GM23338 (cell line): Measurements from ENCODE around the gene SHISA8.

ENCODE experiments used
- CREB1 ChIP-seq: fragments of 250-450 bp; sonication (Bioruptor Pico); IDR thresholded peaks from 2 replicates; pipeline ENCODE4 v1.5.0; 2020; ENCODE audit warnings: low read depth, mild to moderate bottlenecking, moderate library complexity
- EZH2 ChIP-seq: fragments of 200-600 bp; sonication (generic); IDR thresholded peaks from one replicate; pipeline ENCODE4 v1.8.0; 2017; ENCODE audit warnings: antibody characterized with exemption, mild to moderate bottlenecking, low read depth; ENCODE audit not compliant: unreplicated experiment
- POLR2AphosphoS5 ChIP-seq: IDR thresholded peaks from 2 replicates; pipeline ENCODE4 v1.6.1; 2016; ENCODE audit warnings: antibody characterized with exemption, low read depth
- STAT1 ChIP-seq: IDR thresholded peaks from one replicate; pipeline ENCODE4 v1.6.1; 2016; ENCODE audit warnings: antibody characterized with exemption; ENCODE audit not compliant: unreplicated experiment
- TF ChIP-seq, protein P1 (sequence below), 2 experiments: fragments of 200-600 bp in 1 of 2; sonication (generic) in 1 of 2; conservative IDR thresholded peaks; 2 replicates each; pipeline versions ENCODE4 v1.5.1 to v1.6.1; 2016 to 2017; ENCODE audit warnings: antibody characterized with exemption in 2 of 2, low read depth in 2 of 2, mild to moderate bottlenecking in 2 of 2, moderate library complexity in 1 of 2
- TF ChIP-seq, protein P2 (sequence below): IDR thresholded peaks from one replicate; pipeline ENCODE4 v1.6.1; 2018; ENCODE audit warnings: antibody characterized with exemption; ENCODE audit not compliant: unreplicated experiment
- TF ChIP-seq, protein P3 (sequence below): IDR thresholded peaks from 2 replicates; pipeline ENCODE4 v1.6.1; 2016; ENCODE audit warnings: antibody characterized with exemption

DNA sequence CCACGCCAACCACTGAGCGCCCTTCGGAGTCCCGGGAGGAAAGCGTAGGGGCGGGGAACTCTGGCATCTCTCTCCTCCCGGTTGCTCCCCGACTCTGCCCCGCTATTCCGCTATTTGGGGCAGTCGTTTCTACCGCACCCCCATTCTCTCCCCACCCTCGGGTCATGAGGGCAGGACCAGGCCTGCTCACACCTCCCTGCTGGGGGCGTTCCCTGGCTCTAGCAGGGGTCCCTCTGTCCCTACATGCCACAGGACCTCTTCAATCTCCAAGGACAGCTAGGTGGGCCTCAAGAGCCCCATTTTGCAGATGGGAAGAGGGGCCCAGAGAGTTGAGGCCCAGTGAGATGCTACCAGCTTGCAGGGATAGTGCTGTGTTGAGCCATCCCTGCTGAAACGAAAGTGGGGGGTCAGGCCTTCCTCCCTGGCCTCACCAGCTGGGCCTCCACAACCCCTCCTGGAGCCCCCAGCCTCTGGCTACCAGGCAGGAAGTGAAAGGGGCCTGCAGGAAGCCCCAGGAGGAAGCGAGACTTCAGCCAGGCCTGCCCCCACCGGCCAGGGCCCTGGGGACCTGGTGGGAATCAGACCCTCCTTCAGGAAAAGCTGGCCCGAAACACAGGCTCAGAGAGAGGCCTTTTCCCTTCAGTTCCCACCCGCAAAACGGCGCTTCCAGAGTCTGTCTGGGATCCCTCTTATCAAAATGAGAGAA, 5.5 kb upstream of the SHISA8 start:
- TF ChIP-seq, protein P1, sequence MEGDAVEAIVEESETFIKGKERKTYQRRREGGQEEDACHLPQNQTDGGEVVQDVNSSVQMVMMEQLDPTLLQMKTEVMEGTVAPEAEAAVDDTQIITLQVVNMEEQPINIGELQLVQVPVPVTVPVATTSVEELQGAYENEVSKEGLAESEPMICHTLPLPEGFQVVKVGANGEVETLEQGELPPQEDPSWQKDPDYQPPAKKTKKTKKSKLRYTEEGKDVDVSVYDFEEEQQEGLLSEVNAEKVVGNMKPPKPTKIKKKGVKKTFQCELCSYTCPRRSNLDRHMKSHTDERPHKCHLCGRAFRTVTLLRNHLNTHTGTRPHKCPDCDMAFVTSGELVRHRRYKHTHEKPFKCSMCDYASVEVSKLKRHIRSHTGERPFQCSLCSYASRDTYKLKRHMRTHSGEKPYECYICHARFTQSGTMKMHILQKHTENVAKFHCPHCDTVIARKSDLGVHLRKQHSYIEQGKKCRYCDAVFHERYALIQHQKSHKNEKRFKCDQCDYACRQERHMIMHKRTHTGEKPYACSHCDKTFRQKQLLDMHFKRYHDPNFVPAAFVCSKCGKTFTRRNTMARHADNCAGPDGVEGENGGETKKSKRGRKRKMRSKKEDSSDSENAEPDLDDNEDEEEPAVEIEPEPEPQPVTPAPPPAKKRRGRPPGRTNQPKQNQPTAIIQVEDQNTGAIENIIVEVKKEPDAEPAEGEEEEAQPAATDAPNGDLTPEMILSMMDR (conservative IDR thresholded peaks at IDR 0.05; ENCODE audit: low read depth in 2 of 2) = no peak
- TF ChIP-seq POLR2AphosphoS5 (no peak), EZH2 (no peak), CREB1 (CRISPR knock-in tag) (no peak), STAT1 (no peak)
- TF ChIP-seq, protein P2, sequence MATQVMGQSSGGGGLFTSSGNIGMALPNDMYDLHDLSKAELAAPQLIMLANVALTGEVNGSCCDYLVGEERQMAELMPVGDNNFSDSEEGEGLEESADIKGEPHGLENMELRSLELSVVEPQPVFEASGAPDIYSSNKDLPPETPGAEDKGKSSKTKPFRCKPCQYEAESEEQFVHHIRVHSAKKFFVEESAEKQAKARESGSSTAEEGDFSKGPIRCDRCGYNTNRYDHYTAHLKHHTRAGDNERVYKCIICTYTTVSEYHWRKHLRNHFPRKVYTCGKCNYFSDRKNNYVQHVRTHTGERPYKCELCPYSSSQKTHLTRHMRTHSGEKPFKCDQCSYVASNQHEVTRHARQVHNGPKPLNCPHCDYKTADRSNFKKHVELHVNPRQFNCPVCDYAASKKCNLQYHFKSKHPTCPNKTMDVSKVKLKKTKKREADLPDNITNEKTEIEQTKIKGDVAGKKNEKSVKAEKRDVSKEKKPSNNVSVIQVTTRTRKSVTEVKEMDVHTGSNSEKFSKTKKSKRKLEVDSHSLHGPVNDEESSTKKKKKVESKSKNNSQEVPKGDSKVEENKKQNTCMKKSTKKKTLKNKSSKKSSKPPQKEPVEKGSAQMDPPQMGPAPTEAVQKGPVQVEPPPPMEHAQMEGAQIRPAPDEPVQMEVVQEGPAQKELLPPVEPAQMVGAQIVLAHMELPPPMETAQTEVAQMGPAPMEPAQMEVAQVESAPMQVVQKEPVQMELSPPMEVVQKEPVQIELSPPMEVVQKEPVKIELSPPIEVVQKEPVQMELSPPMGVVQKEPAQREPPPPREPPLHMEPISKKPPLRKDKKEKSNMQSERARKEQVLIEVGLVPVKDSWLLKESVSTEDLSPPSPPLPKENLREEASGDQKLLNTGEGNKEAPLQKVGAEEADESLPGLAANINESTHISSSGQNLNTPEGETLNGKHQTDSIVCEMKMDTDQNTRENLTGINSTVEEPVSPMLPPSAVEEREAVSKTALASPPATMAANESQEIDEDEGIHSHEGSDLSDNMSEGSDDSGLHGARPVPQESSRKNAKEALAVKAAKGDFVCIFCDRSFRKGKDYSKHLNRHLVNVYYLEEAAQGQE = no peak
- TF ChIP-seq, protein P3, sequence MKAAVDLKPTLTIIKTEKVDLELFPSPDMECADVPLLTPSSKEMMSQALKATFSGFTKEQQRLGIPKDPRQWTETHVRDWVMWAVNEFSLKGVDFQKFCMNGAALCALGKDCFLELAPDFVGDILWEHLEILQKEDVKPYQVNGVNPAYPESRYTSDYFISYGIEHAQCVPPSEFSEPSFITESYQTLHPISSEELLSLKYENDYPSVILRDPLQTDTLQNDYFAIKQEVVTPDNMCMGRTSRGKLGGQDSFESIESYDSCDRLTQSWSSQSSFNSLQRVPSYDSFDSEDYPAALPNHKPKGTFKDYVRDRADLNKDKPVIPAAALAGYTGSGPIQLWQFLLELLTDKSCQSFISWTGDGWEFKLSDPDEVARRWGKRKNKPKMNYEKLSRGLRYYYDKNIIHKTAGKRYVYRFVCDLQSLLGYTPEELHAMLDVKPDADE = no peak
